Measurements from ENCODE around the gene LMAN2L. TPM values are rescaled to one million over a fixed set of nuclear protein-coding genes. Genes with fewer than 3 reads are reported as not detected.

Gene LMAN2L
- polyA plus RNA-seq, 3 donors = 7.9 to 22.4 (median 16.6) TPM

DNA sequence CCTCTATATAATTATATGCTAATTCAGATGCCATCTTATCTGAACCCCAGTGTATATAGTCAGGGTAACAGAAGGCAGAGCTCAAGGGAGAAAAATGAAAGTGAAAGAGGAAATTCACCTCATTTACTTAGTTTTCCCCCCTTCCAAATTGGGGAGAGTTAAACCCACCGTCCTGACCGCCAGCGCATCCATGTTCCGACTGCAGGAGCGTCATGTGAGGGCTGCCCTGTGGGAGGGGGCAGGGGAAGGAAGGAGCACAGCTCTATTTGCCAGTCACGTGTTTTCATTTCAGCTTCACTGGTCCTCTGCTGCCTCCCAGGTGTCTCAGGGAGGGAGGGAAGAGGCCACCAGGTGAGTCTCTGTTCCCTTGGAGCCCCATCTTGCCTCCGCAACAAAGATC, 34.1 kb upstream of the LMAN2L start:
- Mint-ChIP-seq H3K4me3 (peak overlapping the region; percentile 84 to 90), H3K9me3 (peaks cover 0 to 2% (median 0%) of the 10 kb centered on the region in 7 donors), H3K27ac (peak overlapping the region in 5 of 7 donors; percentile 30 to 69 (median 54)), H3K4me1 (peaks cover 15% of the 10 kb centered on the region), H3K27me3 (ENCODE audit: low read depth in 3 of 3) (peaks cover 0 to 3% (median 2%) of the 10 kb centered on the region in 3 donors), H3K36me3 (peaks cover 0 to 19% of the 10 kb centered on the region in 2 donors)
- Histone ChIP-seq H3K36me3 (replicated peaks in 1 of 2; ENCODE audit: control insufficient read depth in 1 of 2, insufficient read depth in 2 of 2, low read length in 2 of 2) (no peaks in the 10 kb centered on the region), H3K4me1 (ENCODE audit: control insufficient read depth in 1 of 2, insufficient read depth in 2 of 2, low read length in 2 of 2) (peaks cover 11% of the 10 kb centered on the region in 2 donors), H3K27ac (ENCODE audit: low read depth in 1 of 2, low read length in 2 of 2) (peak overlapping the region in 1 of 2 donors; percentile 45), H3K27me3 (ENCODE audit: control insufficient read depth in 2 of 2, insufficient read depth in 2 of 2, low read length in 2 of 2) (no peaks in the 10 kb centered on the region), H4K20me1 (ENCODE audit: insufficient read depth, low read length) (peaks cover 7% of the 10 kb centered on the region), H3K79me2 (ENCODE audit: insufficient read depth, low read length) (no peaks in the 10 kb centered on the region), H3K9me3 (replicated peaks in 1 of 2; ENCODE audit: control insufficient read depth in 1 of 2, insufficient read depth in 1 of 2, low read length in 2 of 2) (no peaks in the 10 kb centered on the region), H3K4me2 (replicated peaks; ENCODE audit: extremely low read depth, low read length, poor library complexity, severe bottlenecking) (peak overlapping the region; percentile 78), H2AFZ (ENCODE audit: insufficient read depth, low read depth, low read length, poor library complexity, severe bottlenecking) (peak overlapping the region; percentile 80), H3K4me3 (replicated peaks in 1 of 3; ENCODE audit: low read depth in 2 of 3, low read length in 3 of 3) (peak overlapping the region; percentile 46 to 79 (median 63)), H3K9ac (ENCODE audit: insufficient read depth, low read length, poor library complexity, severe bottlenecking) (peak overlapping the region; percentile 59)
- DNase-seq = peak in 2 of 3 donors; percentile 12 to 19
- WGBS (ENCODE audit: insufficient coverage) = 8% methylated on average over 2 of the region's 7 CpGs
- intact Hi-C loops (cut with micrococcal nuclease) = no loop called here
- TF ChIP-seq, protein P1, sequence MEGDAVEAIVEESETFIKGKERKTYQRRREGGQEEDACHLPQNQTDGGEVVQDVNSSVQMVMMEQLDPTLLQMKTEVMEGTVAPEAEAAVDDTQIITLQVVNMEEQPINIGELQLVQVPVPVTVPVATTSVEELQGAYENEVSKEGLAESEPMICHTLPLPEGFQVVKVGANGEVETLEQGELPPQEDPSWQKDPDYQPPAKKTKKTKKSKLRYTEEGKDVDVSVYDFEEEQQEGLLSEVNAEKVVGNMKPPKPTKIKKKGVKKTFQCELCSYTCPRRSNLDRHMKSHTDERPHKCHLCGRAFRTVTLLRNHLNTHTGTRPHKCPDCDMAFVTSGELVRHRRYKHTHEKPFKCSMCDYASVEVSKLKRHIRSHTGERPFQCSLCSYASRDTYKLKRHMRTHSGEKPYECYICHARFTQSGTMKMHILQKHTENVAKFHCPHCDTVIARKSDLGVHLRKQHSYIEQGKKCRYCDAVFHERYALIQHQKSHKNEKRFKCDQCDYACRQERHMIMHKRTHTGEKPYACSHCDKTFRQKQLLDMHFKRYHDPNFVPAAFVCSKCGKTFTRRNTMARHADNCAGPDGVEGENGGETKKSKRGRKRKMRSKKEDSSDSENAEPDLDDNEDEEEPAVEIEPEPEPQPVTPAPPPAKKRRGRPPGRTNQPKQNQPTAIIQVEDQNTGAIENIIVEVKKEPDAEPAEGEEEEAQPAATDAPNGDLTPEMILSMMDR (IDR thresholded peaks at IDR 0.05) = no peak

DNA sequence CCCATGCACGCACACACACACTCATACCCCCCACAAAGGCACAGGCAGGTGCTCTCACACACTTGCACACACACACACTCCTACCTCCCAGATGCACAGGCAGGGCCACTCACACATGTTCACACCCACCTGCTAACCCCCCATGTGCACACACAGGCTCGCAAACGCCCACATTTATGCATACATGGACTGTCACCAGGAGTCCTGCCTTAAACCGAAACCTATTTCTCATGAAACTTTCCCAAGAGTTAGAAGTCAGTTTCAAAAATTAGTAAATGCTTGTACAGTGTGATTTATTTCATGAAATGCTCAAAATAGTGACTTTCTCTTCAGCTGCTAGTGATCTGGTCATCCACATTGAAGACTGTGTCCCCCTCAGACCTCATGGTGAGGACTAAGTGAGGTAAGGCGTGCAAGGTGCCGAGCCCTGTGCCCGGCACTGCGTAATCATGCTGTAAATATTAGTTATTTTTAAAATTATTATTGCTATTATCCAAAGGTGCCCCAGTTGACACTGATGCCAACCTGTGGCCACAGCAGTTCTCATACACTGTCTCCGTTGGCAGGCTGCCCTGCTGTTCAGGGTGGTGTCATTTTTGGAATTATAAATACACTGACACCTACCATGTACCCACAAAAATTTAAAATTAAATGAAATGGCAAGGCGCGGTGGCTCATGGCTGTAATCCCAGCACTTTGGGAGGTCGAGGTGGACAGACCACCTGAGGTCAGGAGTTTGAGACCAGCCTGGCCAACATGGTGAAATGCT, 33.2 kb upstream of the LMAN2L start:
- intact Hi-C loops (cut with micrococcal nuclease) = no loop called here
- Histone ChIP-seq H3K27ac (ENCODE audit: low read depth in 1 of 2, low read length in 2 of 2) (no peak overlapping the region), H3K9ac (ENCODE audit: insufficient read depth, low read length, poor library complexity, severe bottlenecking) (no peak overlapping the region), H3K9me3 (replicated peaks in 1 of 2; ENCODE audit: control insufficient read depth in 1 of 2, insufficient read depth in 1 of 2, low read length in 2 of 2) (no peaks in the 10 kb centered on the region), H3K4me3 (replicated peaks in 1 of 3; ENCODE audit: low read depth in 2 of 3, low read length in 3 of 3) (no peak overlapping the region), H3K79me2 (ENCODE audit: insufficient read depth, low read length) (no peaks in the 10 kb centered on the region), H2AFZ (ENCODE audit: insufficient read depth, low read depth, low read length, poor library complexity, severe bottlenecking) (no peak overlapping the region), H4K20me1 (ENCODE audit: insufficient read depth, low read length) (peaks cover 8% of the 10 kb centered on the region), H3K4me1 (ENCODE audit: control insufficient read depth in 1 of 2, insufficient read depth in 2 of 2, low read length in 2 of 2) (peaks cover 11 to 16% of the 10 kb centered on the region in 2 donors), H3K4me2 (replicated peaks; ENCODE audit: extremely low read depth, low read length, poor library complexity, severe bottlenecking) (no peak overlapping the region), H3K36me3 (replicated peaks in 1 of 2; ENCODE audit: control insufficient read depth in 1 of 2, insufficient read depth in 2 of 2, low read length in 2 of 2) (no peaks in the 10 kb centered on the region), H3K27me3 (ENCODE audit: control insufficient read depth in 2 of 2, insufficient read depth in 2 of 2, low read length in 2 of 2) (no peaks in the 10 kb centered on the region)
- no peak overlapping the region for H3K4me3 Mint-ChIP-seq
- peaks cover 2 to 22% of the 10 kb centered on the region in 2 donors for H3K36me3 Mint-ChIP-seq
- peak overlapping the region in 3 of 7 donors; percentile 43 to 72 (median 54) for H3K27ac Mint-ChIP-seq
- no peak for DNase-seq
- TF ChIP-seq, protein P1 (IDR thresholded peaks at IDR 0.05) = no peak
- H3K27me3 Mint-ChIP-seq (ENCODE audit: low read depth in 3 of 3) = peaks cover 0 to 3% (median 2%) of the 10 kb centered on the region in 3 donors
- peaks cover 22% of the 10 kb centered on the region for H3K4me1 Mint-ChIP-seq
- WGBS (ENCODE audit: insufficient coverage) = 96% methylated on average over 4 of the region's 12 CpGs
- peaks cover 0 to 2% (median 0%) of the 10 kb centered on the region in 7 donors for H3K9me3 Mint-ChIP-seq

Measured in CD14-positive monocyte (primary cell).